GM23338 (cell line): ENCODE results near the gene COX7A1.

ENCODE experiments used
- CTCF ChIP-seq, 2 experiments: fragments of 200-600 bp in 1 of 2; sonication (generic) in 1 of 2; conservative IDR thresholded peaks; 2 replicates each; pipeline versions ENCODE4 v1.5.1 to v1.6.1; 2016 to 2017; ENCODE audit warnings: antibody characterized with exemption in 2 of 2, low read depth in 2 of 2, mild to moderate bottlenecking in 2 of 2, moderate library complexity in 1 of 2
- EZH2 ChIP-seq: fragments of 200-600 bp; sonication (generic); IDR thresholded peaks from one replicate; pipeline ENCODE4 v1.8.0; 2017; ENCODE audit warnings: antibody characterized with exemption, mild to moderate bottlenecking, low read depth; ENCODE audit not compliant: unreplicated experiment
- EZH2phosphoT487 ChIP-seq: fragments of 200-600 bp; sonication (generic); IDR thresholded peaks from one replicate; pipeline ENCODE4 v1.8.1; 2018; ENCODE audit warnings: antibody characterized with exemption; ENCODE audit not compliant: unreplicated experiment
- JUNB ChIP-seq: IDR thresholded peaks from one replicate; pipeline ENCODE4 v1.6.1; 2016; ENCODE audit warnings: antibody characterized with exemption; ENCODE audit not compliant: unreplicated experiment
- NANOG ChIP-seq: IDR thresholded peaks from 2 replicates; pipeline ENCODE4 v1.6.1; 2016; ENCODE audit warnings: antibody characterized with exemption, borderline replicate concordance
- POLR2AphosphoS5 ChIP-seq: IDR thresholded peaks from 2 replicates; pipeline ENCODE4 v1.6.1; 2016; ENCODE audit warnings: antibody characterized with exemption, low read depth
- REST ChIP-seq: IDR thresholded peaks from one replicate; pipeline ENCODE4 v1.6.1; 2018; ENCODE audit warnings: antibody characterized with exemption; ENCODE audit not compliant: unreplicated experiment
- STAT1 ChIP-seq: IDR thresholded peaks from one replicate; pipeline ENCODE4 v1.6.1; 2016; ENCODE audit warnings: antibody characterized with exemption; ENCODE audit not compliant: unreplicated experiment
- ZNF331 ChIP-seq: fragments of 250-450 bp; sonication (Bioruptor Pico); IDR thresholded peaks from 2 replicates; pipeline ENCODE4 v1.5.0; 2020; ENCODE audit warnings: low read depth, mild to moderate bottlenecking, moderate library complexity

- TF ChIP-seq CTCF (conservative IDR thresholded peaks at IDR 0.05; ENCODE audit: low read depth in 2 of 2) (no peak), STAT1 (no peak), EZH2 (no peak), POLR2AphosphoS5 (no peak), REST (no peak), EZH2phosphoT487 (no peak), JUNB (no peak), NANOG (no peak), ZNF331 (CRISPR knock-in tag) (no peak)
Measured at GRCh38 chr19:36108684-36109083, 43.6 kb downstream of the COX7A1 start.
